ENCODE measurements around the gene CCL17. TPM values are rescaled to one million over a fixed set of nuclear protein-coding genes. Genes with fewer than 3 reads are reported as not detected.
A peak's percentile ranks its signal among the peaks of the same experiment; 100 is the strongest.

The CCL17 gene
- total and polyA plus RNA-seq, 2 of the 4 experiments (the other 2 are of a cell fraction) = not detected

DNA sequence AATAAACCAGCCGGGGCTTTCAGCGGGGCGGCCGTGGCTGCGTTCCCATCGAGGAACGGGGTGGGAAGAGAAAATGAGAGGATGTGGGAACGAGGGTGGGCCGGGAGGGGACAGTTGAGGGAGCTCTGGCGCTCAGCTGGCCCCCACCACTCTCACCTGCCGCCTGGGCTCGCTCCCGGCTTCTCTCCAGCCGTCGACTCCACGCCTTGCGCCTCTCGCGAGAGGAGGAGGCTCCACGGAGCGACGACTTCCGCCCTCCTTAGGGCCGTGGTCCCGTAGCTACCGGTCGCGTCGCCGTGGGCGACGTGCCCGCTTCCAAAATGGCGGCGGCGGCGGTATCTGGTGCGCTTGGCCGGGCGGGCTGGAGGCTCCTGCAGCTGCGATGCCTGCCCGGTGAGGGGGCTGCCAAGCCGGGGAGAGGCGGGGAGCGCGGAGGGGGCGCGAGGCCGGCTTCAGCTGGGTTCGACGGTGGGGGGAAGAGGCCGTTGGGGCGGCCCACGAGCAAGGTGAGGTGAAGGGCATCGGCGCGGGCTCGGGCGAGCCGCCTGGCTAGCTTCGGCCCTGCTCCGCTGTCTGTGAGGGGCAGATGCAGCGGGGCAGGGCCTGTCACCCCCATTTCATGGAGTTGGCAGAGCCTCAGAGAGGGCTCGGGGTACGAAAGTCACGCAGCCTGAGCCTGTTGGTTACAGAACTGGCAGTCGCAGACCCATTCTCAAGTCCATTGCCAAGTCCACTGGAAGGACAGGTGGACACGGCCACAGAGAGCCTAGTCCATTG, 42.8 kb downstream of the CCL17 start, which contains the start of the genes CIAPIN1 and COQ9:
CIAPIN1 (minus strand) TSS at position 200 of the 777 bp plus-strand sequence. CDS start 6,457 bp downstream, outside the sequence.
COQ9 (plus strand) TSS at position 294 of the 777 bp plus-strand sequence; CDS start at position 321, 27 bp downstream.
- H2AFZ ChIP-seq (replicated peaks; ENCODE audit: low read length, poor library complexity) = peak within 1 kb of the TSS; percentile 97
- H3K4ac ChIP-seq (ENCODE audit: low read depth, low read length) = peak within 1 kb of the TSS; percentile 68
- H3K36me3 ChIP-seq (ENCODE audit: control insufficient read depth, insufficient read depth, low read length) = peaks cover 2% of the 10 kb centered on the region
- no peak within 1 kb of the TSS for H3K18ac ChIP-seq (ENCODE audit: low read depth, low read length)
- H3K4me1 ChIP-seq (ENCODE audit: control insufficient read depth, insufficient read depth, low read length) = peaks cover 3% of the 10 kb centered on the region
- no peaks in the 10 kb centered on the region for H3K9me3 ChIP-seq (ENCODE audit: control insufficient read depth, insufficient read depth, low read length)
- no peak within 1 kb of the TSS for H2BK120ac ChIP-seq (ENCODE audit: low read depth, low read length)
- H3K4me2 ChIP-seq (ENCODE audit: low read depth, low read length) = peak within 1 kb of the TSS; percentile 98
- H2BK20ac ChIP-seq (ENCODE audit: low read depth, low read length) = no peak within 1 kb of the TSS
- CTCF ChIA-PET = interaction anchor here (0.8 kb wide), 1 partner anchor 14 kb away, joined by 3 read pairs; no protein-coding TSS in a partner anchor
- POLR2A ChIA-PET (ENCODE audit: unreplicated experiment) = interaction anchor here (0.6 kb wide), 2 partner anchors 119 to 199 kb away, joined by 6 to 20 read pairs; no protein-coding TSS in a partner anchor
- WGBS, 2 experiments (ENCODE audit: extremely low coverage in 2 of 2, insufficient read length in 1 of 2) = 0% methylated on average over 18 of the region's 68 CpGs; no CpG with 5 or more reads in 1 of the 2 experiments
- H3K9ac ChIP-seq (ENCODE audit: low read depth, low read length) = peak within 1 kb of the TSS; percentile 96
- peak within 1 kb of the TSS; percentile 3 for H2BK5ac ChIP-seq (ENCODE audit: low read depth, low read length, poor library complexity, severe bottlenecking)
- H3K14ac ChIP-seq (replicated peaks; ENCODE audit: low read depth, low read length) = peak within 1 kb of the TSS; percentile 70
- H2BK15ac ChIP-seq (ENCODE audit: low read depth, low read length) = no peak within 1 kb of the TSS
- TF ChIP-seq MAFK (IDR thresholded peaks at IDR 0.05; ENCODE audit: low read depth, low read length) (no peak), POLR2A (IDR thresholded peaks at IDR 0.05; ENCODE audit: low read depth, low read length) (peak; percentile 72), CEBPB (IDR thresholded peaks at IDR 0.05; ENCODE audit: low read depth, low read length) (no peak), RFX5 (IDR thresholded peaks at IDR 0.05; ENCODE audit: low read depth, low read length) (no peak), MAZ (IDR thresholded peaks at IDR 0.05; ENCODE audit: borderline replicate concordance, low read depth, low read length) (peak; percentile 37; the same call in 1 of the 2 replicates), USF2 (IDR thresholded peaks at IDR 0.05; ENCODE audit: low read depth, low read length) (peak; percentile 22; the same call in 1 of the 2 replicates), MXI1 (IDR thresholded peaks at IDR 0.05; ENCODE audit: borderline replicate concordance, low read depth, low read length) (peak; percentile 91)
- TF ChIP-seq, protein P1, sequence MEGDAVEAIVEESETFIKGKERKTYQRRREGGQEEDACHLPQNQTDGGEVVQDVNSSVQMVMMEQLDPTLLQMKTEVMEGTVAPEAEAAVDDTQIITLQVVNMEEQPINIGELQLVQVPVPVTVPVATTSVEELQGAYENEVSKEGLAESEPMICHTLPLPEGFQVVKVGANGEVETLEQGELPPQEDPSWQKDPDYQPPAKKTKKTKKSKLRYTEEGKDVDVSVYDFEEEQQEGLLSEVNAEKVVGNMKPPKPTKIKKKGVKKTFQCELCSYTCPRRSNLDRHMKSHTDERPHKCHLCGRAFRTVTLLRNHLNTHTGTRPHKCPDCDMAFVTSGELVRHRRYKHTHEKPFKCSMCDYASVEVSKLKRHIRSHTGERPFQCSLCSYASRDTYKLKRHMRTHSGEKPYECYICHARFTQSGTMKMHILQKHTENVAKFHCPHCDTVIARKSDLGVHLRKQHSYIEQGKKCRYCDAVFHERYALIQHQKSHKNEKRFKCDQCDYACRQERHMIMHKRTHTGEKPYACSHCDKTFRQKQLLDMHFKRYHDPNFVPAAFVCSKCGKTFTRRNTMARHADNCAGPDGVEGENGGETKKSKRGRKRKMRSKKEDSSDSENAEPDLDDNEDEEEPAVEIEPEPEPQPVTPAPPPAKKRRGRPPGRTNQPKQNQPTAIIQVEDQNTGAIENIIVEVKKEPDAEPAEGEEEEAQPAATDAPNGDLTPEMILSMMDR (conservative IDR thresholded peaks at IDR 0.05; ENCODE audit: low read depth, low read length) = 0 out of 2 replicates have a peak, but pooled peaks have one; percentile 7
- H3K27me3 ChIP-seq (ENCODE audit: control insufficient read depth, insufficient read depth, low read length) = no peaks in the 10 kb centered on the region
- no peaks in the 10 kb centered on the region for H4K20me1 ChIP-seq (ENCODE audit: insufficient read depth, low read length)
- no TSS peak for BruUV-seq (replicated peaks)
- in situ Hi-C loops (cut with MboI; ENCODE audit: low sequenced_read_pairs) (no loop called here), intact Hi-C loops (cut with micrococcal nuclease) (no loop called here), dilution Hi-C loops (cut with HindIII; ENCODE audit: low sequenced_read_pairs, unreplicated experiment) (no loop called here)
- ATAC-seq (ENCODE audit: low read depth) (peak; percentile 99), DNase-seq (peak; percentile 91)
- H4K5ac ChIP-seq (ENCODE audit: low read depth, low read length) = peak within 1 kb of the TSS; percentile 87
- peak within 1 kb of the TSS; percentile 39 for H3K56ac ChIP-seq (ENCODE audit: extremely low read depth, insufficient read depth, low read length)
- H3K79me1 ChIP-seq (ENCODE audit: low read depth in 1 of 2, low read length in 2 of 2) = peaks cover 40 to 59% of the 10 kb centered on the region in 2 experiments
- H3K4me3 ChIP-seq (ENCODE audit: insufficient read depth, low read depth, low read length) = peak within 1 kb of the TSS; percentile 95
- peak within 1 kb of the TSS; percentile 89 to 92 for H4K8ac ChIP-seq (ENCODE audit: low read depth in 2 of 2, low read length in 2 of 2)
- H3K27ac ChIP-seq (ENCODE audit: insufficient read depth, low read length) = peak within 1 kb of the TSS; percentile 71
- H3K9me1 ChIP-seq (ENCODE audit: insufficient read depth, low read length) = 0 out of 2 replicates have a peak, but pooled peaks cover 3% of the 10 kb centered on the region
- peak within 1 kb of the TSS; percentile 64 for H4K91ac ChIP-seq (ENCODE audit: insufficient read depth, low read depth, low read length)
- H2AK9ac ChIP-seq (replicated peaks; ENCODE audit: low read depth, low read length, poor library complexity) = peak within 1 kb of the TSS; percentile 97
- H3K23ac ChIP-seq (ENCODE audit: low read depth, low read length) = peak within 1 kb of the TSS; percentile 80
- H2AK5ac ChIP-seq (ENCODE audit: low read depth, low read length) = peak within 1 kb of the TSS; percentile 71

Measured in IMR-90 (cell line).